B cell (primary cell): ENCODE data around the gene PRICKLE2.

Source experiments
- CTCF ChIP-seq: fragments of 200-600 bp; IDR thresholded peaks from one replicate; pipeline ENCODE4 v1.8.0; 2022; ENCODE audit warnings: antibody characterized with exemption, mild to moderate bottlenecking
- EZH2 ChIP-seq: IDR thresholded peaks from 2 replicates; pipeline ENCODE4 v1.6.1; 2012; ENCODE audit warnings: borderline replicate concordance, low read depth, mild to moderate bottlenecking, moderate library complexity, low read length; ENCODE audit not compliant: insufficient read depth, poor library complexity, severe bottlenecking

- no peak for TF ChIP-seq CTCF
- TF ChIP-seq EZH2, result no peak
Measured at GRCh38 chr3:64108784-64109317, 116.4 kb downstream of the PRICKLE2 start.
